ENCODE results near the gene LAPTM4A.

The LAPTM4A gene

DNA sequence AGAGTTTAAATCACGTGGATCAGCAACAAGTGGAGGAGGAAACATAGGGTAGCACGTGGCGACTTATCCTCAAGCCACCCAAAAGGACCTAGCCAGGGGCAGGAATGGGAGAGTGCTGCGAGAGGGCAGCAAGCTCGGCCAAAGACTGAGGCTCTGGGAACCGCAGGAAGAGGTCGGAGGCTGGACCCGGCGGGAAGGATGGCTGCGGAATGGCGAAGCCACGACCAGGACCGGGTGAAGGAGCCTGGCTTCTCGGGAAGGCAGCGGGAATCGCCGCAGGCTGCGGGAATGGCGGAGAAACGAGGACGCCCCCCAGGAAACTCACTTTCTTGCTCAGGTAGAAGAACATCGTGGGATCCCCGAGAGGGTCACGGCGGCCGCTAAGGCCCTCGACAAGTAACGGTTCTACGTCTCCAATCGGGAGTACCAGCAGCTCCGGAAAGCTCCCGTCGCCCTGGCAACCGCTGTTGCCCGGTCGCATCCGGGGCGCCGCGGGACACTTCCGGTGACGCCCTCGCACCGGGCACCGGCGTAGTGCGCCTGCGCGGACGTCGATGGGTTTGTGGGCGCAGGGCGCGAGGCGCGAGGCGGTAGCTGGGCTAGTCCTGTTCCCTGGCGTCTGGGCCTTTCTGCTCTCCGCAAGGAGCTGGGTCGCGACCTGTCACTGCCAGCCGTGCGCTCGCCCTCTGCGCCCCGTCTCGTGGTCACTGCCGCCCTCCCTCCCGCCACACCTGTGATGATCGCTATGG, 61.6 kb downstream of the LAPTM4A start, which contains the start of gene WDR35:
Gene WDR35 (minus strand): TSS at position 439 of the 749 bp plus-strand sequence. CDS start 90 bp downstream, at position 349.
- TF ChIP-seq, protein P1, sequence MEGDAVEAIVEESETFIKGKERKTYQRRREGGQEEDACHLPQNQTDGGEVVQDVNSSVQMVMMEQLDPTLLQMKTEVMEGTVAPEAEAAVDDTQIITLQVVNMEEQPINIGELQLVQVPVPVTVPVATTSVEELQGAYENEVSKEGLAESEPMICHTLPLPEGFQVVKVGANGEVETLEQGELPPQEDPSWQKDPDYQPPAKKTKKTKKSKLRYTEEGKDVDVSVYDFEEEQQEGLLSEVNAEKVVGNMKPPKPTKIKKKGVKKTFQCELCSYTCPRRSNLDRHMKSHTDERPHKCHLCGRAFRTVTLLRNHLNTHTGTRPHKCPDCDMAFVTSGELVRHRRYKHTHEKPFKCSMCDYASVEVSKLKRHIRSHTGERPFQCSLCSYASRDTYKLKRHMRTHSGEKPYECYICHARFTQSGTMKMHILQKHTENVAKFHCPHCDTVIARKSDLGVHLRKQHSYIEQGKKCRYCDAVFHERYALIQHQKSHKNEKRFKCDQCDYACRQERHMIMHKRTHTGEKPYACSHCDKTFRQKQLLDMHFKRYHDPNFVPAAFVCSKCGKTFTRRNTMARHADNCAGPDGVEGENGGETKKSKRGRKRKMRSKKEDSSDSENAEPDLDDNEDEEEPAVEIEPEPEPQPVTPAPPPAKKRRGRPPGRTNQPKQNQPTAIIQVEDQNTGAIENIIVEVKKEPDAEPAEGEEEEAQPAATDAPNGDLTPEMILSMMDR (IDR thresholded peaks at IDR 0.05; ENCODE audit: borderline replicate concordance, insufficient read depth, low read depth, low read length), result no peak
- peak within 1 kb of the TSS; percentile 66 for H3K4me3 ChIP-seq (ENCODE audit: low read depth, low read length)

DNA sequence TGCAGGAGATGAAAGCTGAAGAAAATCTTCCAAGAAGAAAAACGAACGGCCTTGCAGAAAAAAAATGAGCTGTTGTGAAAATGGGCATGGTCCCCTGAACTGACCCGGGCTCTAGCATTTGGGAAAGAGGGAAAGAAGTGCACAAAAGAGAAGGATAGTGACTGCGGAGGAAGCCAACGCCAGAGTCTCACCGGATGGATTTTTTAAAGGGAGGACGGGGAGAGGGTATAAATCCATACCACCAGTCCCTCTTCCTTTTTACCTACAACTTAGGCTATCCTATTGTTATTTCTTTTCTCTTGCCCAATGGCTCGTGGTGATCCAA, 62.1 kb downstream of the LAPTM4A start:
- TF ChIP-seq, protein P1 (IDR thresholded peaks at IDR 0.05; ENCODE audit: borderline replicate concordance, insufficient read depth, low read depth, low read length), result no peak
- H3K4me3 ChIP-seq (ENCODE audit: low read depth, low read length), result peak overlapping the region; percentile 66

DNA sequence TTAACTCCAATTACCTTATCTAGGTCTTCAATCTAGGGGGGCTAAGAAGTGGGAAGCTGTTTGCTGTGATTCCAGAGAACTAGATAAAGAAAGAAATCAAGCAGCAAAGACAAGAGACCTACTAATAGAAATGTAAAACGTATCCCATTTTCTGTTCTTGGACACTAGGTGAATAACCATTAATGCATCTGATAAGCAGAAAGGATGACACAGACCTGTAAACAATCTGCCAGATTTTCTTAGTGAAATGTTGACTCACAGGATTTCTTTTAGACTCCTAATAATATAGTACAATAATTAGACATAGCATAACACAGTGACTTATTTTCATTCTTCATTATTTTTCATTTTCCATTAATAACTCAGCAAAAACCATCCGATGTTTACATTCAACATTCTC, 62.8 kb downstream of the LAPTM4A start:
- TF ChIP-seq, protein P1 (IDR thresholded peaks at IDR 0.05; ENCODE audit: borderline replicate concordance, insufficient read depth, low read depth, low read length), result no peak
- no peak overlapping the region for H3K4me3 ChIP-seq (ENCODE audit: low read depth, low read length)

GRCh38 chr2:19987936-19988335, 63.5 kb downstream of the LAPTM4A start:
- H3K4me3 ChIP-seq (ENCODE audit: low read depth, low read length), result no peak overlapping the region
- TF ChIP-seq, protein P1 (IDR thresholded peaks at IDR 0.05; ENCODE audit: borderline replicate concordance, insufficient read depth, low read depth, low read length), result no peak

Data from GM12875 (cell line).